ENCODE data around the gene CD86. TPM values are rescaled to one million over a fixed set of nuclear protein-coding genes. Genes with fewer than 3 reads are reported as not detected.

CD86 gene
- total RNA-seq, 1 experiment from 2014 or later: not detected

DNA sequence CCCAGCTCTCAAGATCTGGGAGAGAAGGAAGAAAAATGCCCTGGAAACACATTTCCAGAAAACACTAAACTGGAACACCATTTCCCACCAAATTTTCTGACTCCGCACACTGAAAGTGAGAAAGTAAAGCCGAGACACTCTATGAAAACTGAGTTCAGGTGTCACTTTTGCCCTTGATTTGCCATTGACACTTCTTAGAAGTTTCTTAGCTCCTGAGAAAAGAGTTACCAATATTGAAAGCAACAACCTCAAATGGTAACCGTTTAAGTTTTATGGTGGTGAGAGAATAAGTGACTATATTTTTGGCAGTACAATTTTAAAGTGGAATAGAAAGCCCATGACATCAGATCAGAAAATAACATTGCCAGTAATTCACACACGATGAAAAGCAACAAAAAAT, 39.0 kb downstream of the CD86 start:
- Histone ChIP-seq H3K4me1 (ENCODE audit: control insufficient read depth, insufficient read depth, low read length) (no peaks in the 10 kb centered on the region), H3K36me3 (ENCODE audit: control insufficient read depth, insufficient read depth, low read length) (no peaks in the 10 kb centered on the region), H3K27me3 (ENCODE audit: control insufficient read depth, insufficient read depth, low read length) (peaks cover 15% of the 10 kb centered on the region), H3K4me3 (ENCODE audit: low read depth in 2 of 2, low read length in 2 of 2) (no peak overlapping the region), H3K9me3 (ENCODE audit: control insufficient read depth, insufficient read depth, low read depth, low read length) (no peaks in the 10 kb centered on the region), H3K27ac (ENCODE audit: low read length) (no peak overlapping the region)
- no peak for DNase-seq (ENCODE audit: low read depth, low spot score)
- TF ChIP-seq CTCF (IDR thresholded peaks at IDR 0.05) (no peak), REST (IDR thresholded peaks at IDR 0.05; ENCODE audit: insufficient read depth in 1 of 2, low read depth in 2 of 2, low read length in 1 of 2) (no peak), TCF7L2 (IDR thresholded peaks at IDR 0.05; ENCODE audit: low read depth, low read length) (no peak), SIN3A (IDR thresholded peaks at IDR 0.05; ENCODE audit: borderline replicate concordance, insufficient read depth, low read depth, low read length) (no peak), POLR2AphosphoS5 (IDR thresholded peaks at IDR 0.05; ENCODE audit: low read depth, low read length) (no peak)
- BruUV-seq (replicated peaks): no TSS peak
- intact Hi-C loops (cut with micrococcal nuclease; ENCODE audit: unreplicated experiment): loop anchor here (10.0 kb wide), 1 partner anchor 549 kb away; the partner anchor contains the start of gene POLQ
- no peak for ATAC-seq
- POLR2A ChIA-PET: no interaction called here
- in situ Hi-C loops (cut with HindIII; ENCODE audit: low pct_unique_long_range_greater_than_20kb, low sequenced_read_pairs): no loop called here
- CTCF ChIA-PET: interaction anchor here (0.6 kb wide), 1 partner anchor 32 kb away, joined by 3 read pairs; no protein-coding TSS in a partner anchor

GRCh38 chr3:122094693-122095092, 39.5 kb downstream of the CD86 start:
- TF ChIP-seq REST (IDR thresholded peaks at IDR 0.05; ENCODE audit: insufficient read depth in 1 of 2, low read depth in 2 of 2, low read length in 1 of 2): no peak
- TF ChIP-seq SIN3A (IDR thresholded peaks at IDR 0.05; ENCODE audit: borderline replicate concordance, insufficient read depth, low read depth, low read length): no peak
- TF ChIP-seq CTCF (IDR thresholded peaks at IDR 0.05): no peak
- TF ChIP-seq POLR2AphosphoS5 (IDR thresholded peaks at IDR 0.05; ENCODE audit: low read depth, low read length): no peak
- TF ChIP-seq TCF7L2 (IDR thresholded peaks at IDR 0.05; ENCODE audit: low read depth, low read length): no peak
- intact Hi-C loops (cut with micrococcal nuclease; ENCODE audit: unreplicated experiment) (loop anchor here (10.0 kb wide), 1 partner anchor 550 kb away; the partner anchor contains the start of gene POLQ), in situ Hi-C loops (cut with HindIII; ENCODE audit: low pct_unique_long_range_greater_than_20kb, low sequenced_read_pairs) (no loop called here)
- H3K27ac ChIP-seq (ENCODE audit: low read length): no peak overlapping the region
- no peak for DNase-seq (ENCODE audit: low read depth, low spot score)
- BruUV-seq (replicated peaks): no TSS peak
- no peaks in the 10 kb centered on the region for H3K36me3 ChIP-seq (ENCODE audit: control insufficient read depth, insufficient read depth, low read length)
- POLR2A ChIA-PET: no interaction called here
- no peak overlapping the region for H3K4me3 ChIP-seq (ENCODE audit: low read depth in 2 of 2, low read length in 2 of 2)
- CTCF ChIA-PET: no interaction called here
- H3K27me3 ChIP-seq (ENCODE audit: control insufficient read depth, insufficient read depth, low read length): peaks cover 15% of the 10 kb centered on the region
- no peaks in the 10 kb centered on the region for H3K9me3 ChIP-seq (ENCODE audit: control insufficient read depth, insufficient read depth, low read depth, low read length)
- H3K4me1 ChIP-seq (ENCODE audit: control insufficient read depth, insufficient read depth, low read length): no peaks in the 10 kb centered on the region
- no peak for ATAC-seq
